Measurements from ENCODE around the gene ZCCHC14. TPM values are rescaled to one million over a fixed set of nuclear protein-coding genes. Genes with fewer than 3 reads are reported as not detected.

ZCCHC14 gene
- total RNA-seq, 4 donors from 2014 or later = 23.0 to 70.0 (median 27.6) TPM

- TF ChIP-seq POLR2A (IDR thresholded peaks at IDR 0.05) (no peak), CTCF (IDR thresholded peaks at IDR 0.05) (no peak)
Observed at GRCh38 chr16:87531418-87531817, 38.6 kb upstream of the ZCCHC14 start.

GRCh38 chr16:87528690-87529579 is 36.1 kb upstream of the ZCCHC14 start:
- H3K4me3 ChIP-seq (replicated peaks in 1 of 3) = no peak overlapping the region
- intact Hi-C loops (cut with DNase I) = no loop called here
- 81 to 84% methylated on average over 10 of the region's 10 CpGs for WGBS, 2 donors
- DNase-seq = no peak
- TF ChIP-seq CTCF (IDR thresholded peaks at IDR 0.05) = no peak
- no peak for TF ChIP-seq POLR2A (IDR thresholded peaks at IDR 0.05)
- H3K9me3 ChIP-seq = no peaks in the 10 kb centered on the region
- no peaks in the 10 kb centered on the region for H3K27me3 ChIP-seq
- no peaks in the 10 kb centered on the region for H3K36me3 ChIP-seq
- H3K27ac ChIP-seq = no peak overlapping the region
- peaks cover 0 to 7% of the 10 kb centered on the region in 2 donors for H3K4me1 ChIP-seq

More at GRCh38 chr16:87531418-87531817, 38.6 kb upstream of the ZCCHC14 start:
- H3K4me3 ChIP-seq (replicated peaks in 1 of 3) = no peak overlapping the region
- peak; percentile 56 to 59 for DNase-seq
- no peaks in the 10 kb centered on the region for H3K27me3 ChIP-seq
- intact Hi-C loops (cut with DNase I) = no loop called here
- no peaks in the 10 kb centered on the region for H3K36me3 ChIP-seq
- H3K27ac ChIP-seq = no peak overlapping the region
- H3K9me3 ChIP-seq = no peaks in the 10 kb centered on the region
- 34 to 37% methylated on average over 3 of the region's 3 CpGs for WGBS, 2 donors
- peaks cover 0 to 7% of the 10 kb centered on the region in 2 donors for H3K4me1 ChIP-seq

- intact Hi-C loops (cut with DNase I) = no loop called here
- Histone ChIP-seq H3K9me3 (no peaks in the 10 kb centered on the region), H3K27me3 (no peaks in the 10 kb centered on the region), H3K36me3 (no peaks in the 10 kb centered on the region), H3K27ac (no peak overlapping the region), H3K4me1 (peaks cover 0 to 7% of the 10 kb centered on the region in 2 donors), H3K4me3 (replicated peaks in 1 of 3) (no peak overlapping the region)
- TF ChIP-seq CTCF (IDR thresholded peaks at IDR 0.05) (no peak), POLR2A (IDR thresholded peaks at IDR 0.05) (no peak)
- 87% methylated on average over 11 of the region's 11 CpGs for WGBS, 2 donors
- no peak for DNase-seq
Observed at GRCh38 chr16:87527055-87527724, 34.4 kb upstream of the ZCCHC14 start.

- intact Hi-C loops (cut with DNase I) = no loop called here
- WGBS, 2 donors = 91 to 93% methylated on average over 6 of the region's 6 CpGs
- peaks cover 0 to 3% of the 10 kb centered on the region in 2 donors for H3K4me1 ChIP-seq
- H3K9me3 ChIP-seq = no peaks in the 10 kb centered on the region
- no peak overlapping the region for H3K4me3 ChIP-seq (replicated peaks in 1 of 3)
- DNase-seq = no peak
- no peak for TF ChIP-seq CTCF (IDR thresholded peaks at IDR 0.05)
- no peak for TF ChIP-seq POLR2A (IDR thresholded peaks at IDR 0.05)
- no peak overlapping the region for H3K27ac ChIP-seq
- no peaks in the 10 kb centered on the region for H3K36me3 ChIP-seq
- H3K27me3 ChIP-seq = no peaks in the 10 kb centered on the region
Observed at GRCh38 chr16:87526238-87526947, 33.6 kb upstream of the ZCCHC14 start.
